ENCODE measurements around the gene GPR84.
A peak's percentile ranks its signal among the peaks of the same experiment; 100 is the strongest.

Gene GPR84

GRCh38 chr12:54369597-54370131, 5.4 kb upstream of the GPR84 start:
- peak overlapping the region; percentile 31 for H3K4me3 ChIP-seq (replicated peaks; ENCODE audit: low read depth, low read length)
- TF ChIP-seq CTCF (IDR thresholded peaks at IDR 0.05; ENCODE audit: low read depth, low read length, missing control alignments), result no peak
- no peak for DNase-seq (ENCODE audit: extremely low read depth, low read depth)

- DNase-seq (ENCODE audit: extremely low read depth, low read depth), result peak; percentile 78
- TF ChIP-seq CTCF (IDR thresholded peaks at IDR 0.05; ENCODE audit: low read depth, low read length, missing control alignments), result peak; percentile 86
- peak overlapping the region; percentile 31 for H3K4me3 ChIP-seq (replicated peaks; ENCODE audit: low read depth, low read length)
These were observed 4.7 kb upstream of the GPR84 start for GRCh38 chr12:54368709-54369596.

GRCh38 chr12:54368025-54368708, 3.9 kb upstream of the GPR84 start:
- no peak for TF ChIP-seq CTCF (IDR thresholded peaks at IDR 0.05; ENCODE audit: low read depth, low read length, missing control alignments)
- no peak overlapping the region for H3K4me3 ChIP-seq (replicated peaks; ENCODE audit: low read depth, low read length)
- DNase-seq (ENCODE audit: extremely low read depth, low read depth), result no peak

- TF ChIP-seq CTCF (IDR thresholded peaks at IDR 0.05; ENCODE audit: low read depth, low read length, missing control alignments), result no peak
- H3K4me3 ChIP-seq (replicated peaks; ENCODE audit: low read depth, low read length), result no peak overlapping the region
- DNase-seq (ENCODE audit: extremely low read depth, low read depth), result no peak
These were observed 668 bp downstream of the GPR84 start for GRCh38 chr12:54363618-54364017.

- no peak overlapping the region for H3K4me3 ChIP-seq (replicated peaks; ENCODE audit: low read depth, low read length)
- no peak for TF ChIP-seq CTCF (IDR thresholded peaks at IDR 0.05; ENCODE audit: low read depth, low read length, missing control alignments)
- no peak for DNase-seq (ENCODE audit: extremely low read depth, low read depth)
These were observed 1.2 kb downstream of the GPR84 start for GRCh38 chr12:54363047-54363446.

- H3K4me3 ChIP-seq (replicated peaks; ENCODE audit: low read depth, low read length), result no peak overlapping the region
- peak; percentile 74 for DNase-seq (ENCODE audit: extremely low read depth, low read depth)
- peak; percentile 92 for TF ChIP-seq CTCF (IDR thresholded peaks at IDR 0.05; ENCODE audit: low read depth, low read length, missing control alignments)
These were observed 3.4 kb downstream of the GPR84 start for GRCh38 chr12:54360717-54361456.
